H1 (cell line): ENCODE data around the gene IFITM10. TPM values are rescaled to one million over a fixed set of nuclear protein-coding genes. Genes with fewer than 3 reads are reported as not detected.

ENCODE experiments used
- CTCF ChIA-PET: fragments of 300-600 bp; sonication (Branson Sonifier 250); formaldehyde crosslinking; loops from one replicate; lab custom pipeline; 2021; ENCODE audit not compliant: partially characterized antibody; lab: Charles Lee
- POLR2A ChIA-PET: fragments of 300-600 bp; sonication (Branson Sonifier 250); formaldehyde crosslinking; loops from one replicate; lab custom pipeline; 2021; ENCODE audit warnings: inconsistent platforms; ENCODE audit not compliant: partially characterized antibody; lab: Charles Lee
- DNase-seq, 2 experiments: peaks; one replicate each; pipeline versions ENCODE4 v3.0.0 to v3.0.0-alpha.2; 2010 to 2022; ENCODE audit warnings: low spot score in 2 of 2, low read depth in 1 of 2, mixed read lengths in 1 of 2
- FAIRE-seq: peaks from 2 replicates; lab custom pipeline; 2011; peaks lifted over from hg19 to GRCh38; lab: Jason Lieb, UNC
- H2AFZ ChIP-seq: 2 replicates; pipeline ENCODE4 v1.8.1; 2012; ENCODE audit warnings: low read length, inconsistent platforms
- H2AK5ac ChIP-seq: 2 replicates; pipeline ENCODE4 v1.6.1; 2013; ENCODE audit warnings: low read depth, low read length
- H2BK120ac ChIP-seq: replicated peaks from 2 replicates; pipeline ENCODE3; 2013; ENCODE audit warnings: low read depth, low read length, inconsistent platforms
- H2BK12ac ChIP-seq: 2 replicates; pipeline ENCODE4 v1.6.1; 2013; ENCODE audit warnings: low read depth, low read length
- H2BK15ac ChIP-seq: 2 replicates; pipeline ENCODE4 v1.6.1; 2013; ENCODE audit warnings: low read length
- H2BK20ac ChIP-seq: 2 replicates; pipeline ENCODE4 v1.6.1; 2013; ENCODE audit warnings: low read length
- H2BK5ac ChIP-seq: 2 replicates; pipeline ENCODE4 v1.6.1; 2013; ENCODE audit warnings: low read depth, low read length
- H3K14ac ChIP-seq: 2 replicates; pipeline ENCODE4 v1.6.1; 2013; ENCODE audit warnings: inconsistent platforms; ENCODE audit not compliant: insufficient read length
- H3K18ac ChIP-seq: 2 replicates; pipeline ENCODE4 v1.6.1; 2013; ENCODE audit warnings: low read length; ENCODE audit errors: extremely low read depth
- H3K23ac ChIP-seq: 2 replicates; pipeline ENCODE4 v1.6.1; 2013; ENCODE audit warnings: inconsistent platforms; ENCODE audit not compliant: insufficient read length
- H3K23me2 ChIP-seq: 2 replicates; pipeline ENCODE4 v1.6.1; 2013; ENCODE audit warnings: low read depth, low read length
- H3K27ac ChIP-seq: 2 replicates; pipeline ENCODE4 v1.6.1; 2011; ENCODE audit warnings: low read depth, low read length, inconsistent platforms
- H3K27me3 ChIP-seq, 4 experiments: replicated peaks in 1 of 4; 1 replicate in 1 of 4; 2 replicates in 3 of 4; pipeline versions ENCODE4 v1.6.1 to v1.8.1; 2011 to 2013; ENCODE audit warnings: low read length in 3 of 4, mild to moderate bottlenecking in 3 of 4, inconsistent platforms in 2 of 4, mixed read lengths in 2 of 4, moderate library complexity in 1 of 4; ENCODE audit not compliant: control insufficient read depth in 3 of 4, insufficient read depth in 3 of 4; ENCODE audit errors: extremely low read depth in 1 of 4
- H3K36me3 ChIP-seq, 4 experiments: 2 replicates each; pipeline versions ENCODE4 v1.6.1 to v1.8.1; 2011 to 2013; ENCODE audit warnings: mild to moderate bottlenecking in 4 of 4, low read length in 3 of 4, moderate library complexity in 2 of 4, control low read depth in 1 of 4, inconsistent platforms in 1 of 4; ENCODE audit not compliant: insufficient read depth in 4 of 4, control insufficient read depth in 2 of 4
- H3K4ac ChIP-seq: replicated peaks from 2 replicates; pipeline ENCODE3; 2013; ENCODE audit warnings: low read length, low read depth, mixed read lengths, inconsistent platforms; ENCODE audit not compliant: insufficient read length
- H3K4me1 ChIP-seq, 4 experiments: replicated peaks in 1 of 4; 1 replicate in 1 of 4; 2 replicates in 3 of 4; pipeline versions ENCODE4 v1.6.1 to v1.8.1; 2011 to 2013; ENCODE audit warnings: low read length in 3 of 4, inconsistent platforms in 2 of 4, mixed read lengths in 1 of 4; ENCODE audit not compliant: insufficient read depth in 4 of 4, control insufficient read depth in 3 of 4
- H3K4me2 ChIP-seq, 2 experiments: 2 replicates each; pipeline versions ENCODE4 v1.6.1 to v1.8.1; 2011 to 2013; ENCODE audit warnings: low read depth in 2 of 2, low read length in 2 of 2, control low read depth in 1 of 2, inconsistent platforms in 1 of 2, mild to moderate bottlenecking in 1 of 2; ENCODE audit not compliant: insufficient read depth in 1 of 2
- H3K4me3 ChIP-seq, 4 experiments: fragments of 200-600, 300-600 bp in 1 of 4; sonication (generic), shearing (Covaris generic), sonication (Bioruptor Twin) in 1 of 4; 2 replicates each; pipeline versions ENCODE4 v1.5.1 to v1.8.1; 2011 to 2016; ENCODE audit warnings: low read length in 4 of 4, low read depth in 3 of 4, control low read depth in 2 of 4, inconsistent platforms in 2 of 4, mild to moderate bottlenecking in 2 of 4, mixed read lengths in 1 of 4, moderate library complexity in 1 of 4; ENCODE audit not compliant: insufficient read depth in 2 of 4; ENCODE audit errors: extremely low read depth in 1 of 4
- H3K56ac ChIP-seq: replicated peaks from 2 replicates; pipeline ENCODE3; 2013; ENCODE audit warnings: low read depth, mild to moderate bottlenecking, mixed read lengths, low read length, inconsistent platforms; ENCODE audit not compliant: insufficient read length
- H3K79me1 ChIP-seq: 2 replicates; pipeline ENCODE4 v1.6.1; 2013; ENCODE audit warnings: low read depth, low read length, control low read depth
- H3K79me2 ChIP-seq, 2 experiments: 2 replicates each; pipeline versions ENCODE4 v1.6.1 to v1.8.1; 2012 to 2013; ENCODE audit warnings: low read length in 2 of 2, mild to moderate bottlenecking in 2 of 2, inconsistent platforms in 1 of 2; ENCODE audit not compliant: insufficient read depth in 2 of 2, control insufficient read depth in 1 of 2
- H3K9ac ChIP-seq, 4 experiments: replicated peaks in 1 of 4; 1 replicate in 1 of 4; 2 replicates in 3 of 4; pipeline versions ENCODE4 v1.6.1 to v1.8.1; 2011 to 2013; ENCODE audit warnings: low read depth in 3 of 4, low read length in 3 of 4, control low read depth in 2 of 4, mild to moderate bottlenecking in 2 of 4, moderate library complexity in 2 of 4, inconsistent platforms in 1 of 4; ENCODE audit errors: extremely low read depth in 1 of 4
- H3K9me3 ChIP-seq, 2 experiments: 2 replicates each; pipeline versions ENCODE4 v1.6.1 to v1.8.1; 2012 to 2013; ENCODE audit warnings: mild to moderate bottlenecking in 2 of 2, moderate library complexity in 2 of 2, control low read depth in 1 of 2, inconsistent platforms in 1 of 2, low read depth in 1 of 2, low read length in 1 of 2, mixed read lengths in 1 of 2; ENCODE audit not compliant: insufficient read depth in 2 of 2
- H4K20me1 ChIP-seq, 2 experiments: replicated peaks in 1 of 2; 2 replicates each; pipeline versions ENCODE3 to v1.8.1; 2011 to 2013; ENCODE audit warnings: inconsistent platforms in 2 of 2, low read length in 2 of 2, mild to moderate bottlenecking in 1 of 2; ENCODE audit not compliant: insufficient read depth in 2 of 2, control insufficient read depth in 1 of 2
- H4K5ac ChIP-seq: 2 replicates; pipeline ENCODE4 v1.6.1; 2013; ENCODE audit warnings: low read length, low read depth, mixed read lengths, inconsistent platforms; ENCODE audit not compliant: insufficient read length
- H4K8ac ChIP-seq: 2 replicates; pipeline ENCODE4 v1.8.0; 2013; ENCODE audit warnings: mild to moderate bottlenecking, moderate library complexity, low read length, inconsistent platforms; ENCODE audit not compliant: insufficient read depth; ENCODE audit errors: extremely low read depth
- H4K91ac ChIP-seq: replicated peaks from 2 replicates; pipeline ENCODE3; 2013; ENCODE audit warnings: low read length, mixed read lengths, inconsistent platforms; ENCODE audit not compliant: insufficient read length
- CREB1 ChIP-seq: IDR thresholded peaks from 2 replicates; pipeline ENCODE4 v1.6.1; 2012; ENCODE audit warnings: inconsistent platforms
- CTBP2 ChIP-seq: IDR thresholded peaks from 2 replicates; pipeline ENCODE4 v1.7.0; 2011; ENCODE audit warnings: borderline replicate concordance, mild to moderate bottlenecking, moderate library complexity, mixed read lengths, low read length; ENCODE audit not compliant: insufficient read depth, insufficient read length
- WGBS, 2 experiments: shearing (Covaris generic) in 1 of 2; methylation state at CpG; one replicate each; pipeline versions ENCODE4 v1.1.6 to v1.1.7; 2013 to 2015; ENCODE audit warnings: low lambda C conversion rate in 2 of 2, mixed read lengths in 2 of 2, inconsistent platforms in 1 of 2, low coverage in 1 of 2, missing lambda C conversion rate in 1 of 2; ENCODE audit not compliant: insufficient replicate concordance in 2 of 2, insufficient coverage in 1 of 2, insufficient read length in 1 of 2; ENCODE audit errors: extremely low coverage in 1 of 2, missing lambda C conversion rate in 1 of 2; 5-methylcytosine and 5-hydroxymethylcytosine counted together
- polyA plus RNA-seq, 7 experiments: library from polyadenylated mRNA; depleted of rRNA in 3 of 7; stranded (reverse) in 5 of 7; unstranded in 2 of 7; fragments of >200 nt in 5 of 7; fragments of 200-250 nt in 2 of 7; gene quantifications; 1 replicate in 5 of 7; 2 replicates in 1 of 7; 4 replicates in 1 of 7; pipeline versions ENCODE4 v1.2.1 to v1.2.3, GENCODE V29; 2011 to 2013; ENCODE audit warnings: missing spikeins in 2 of 7, mixed read lengths in 2 of 7
- total RNA-seq: library from RNA; stranded (reverse); fragmentation: NEBNext Ultra II Directional; extraction: Animal tissue kit (Norgen Biotek cat#: 25700); gene quantifications from 2 replicates; pipeline ENCODE4 v1.2.1, GENCODE V29; 2021

The IFITM10 gene
- total and polyA plus RNA-seq, 2 of the 8 experiments (the other 6 are each of a cell fraction or from before 2014, with no cell fraction given): 0.08 to 0.22 TPM

DNA sequence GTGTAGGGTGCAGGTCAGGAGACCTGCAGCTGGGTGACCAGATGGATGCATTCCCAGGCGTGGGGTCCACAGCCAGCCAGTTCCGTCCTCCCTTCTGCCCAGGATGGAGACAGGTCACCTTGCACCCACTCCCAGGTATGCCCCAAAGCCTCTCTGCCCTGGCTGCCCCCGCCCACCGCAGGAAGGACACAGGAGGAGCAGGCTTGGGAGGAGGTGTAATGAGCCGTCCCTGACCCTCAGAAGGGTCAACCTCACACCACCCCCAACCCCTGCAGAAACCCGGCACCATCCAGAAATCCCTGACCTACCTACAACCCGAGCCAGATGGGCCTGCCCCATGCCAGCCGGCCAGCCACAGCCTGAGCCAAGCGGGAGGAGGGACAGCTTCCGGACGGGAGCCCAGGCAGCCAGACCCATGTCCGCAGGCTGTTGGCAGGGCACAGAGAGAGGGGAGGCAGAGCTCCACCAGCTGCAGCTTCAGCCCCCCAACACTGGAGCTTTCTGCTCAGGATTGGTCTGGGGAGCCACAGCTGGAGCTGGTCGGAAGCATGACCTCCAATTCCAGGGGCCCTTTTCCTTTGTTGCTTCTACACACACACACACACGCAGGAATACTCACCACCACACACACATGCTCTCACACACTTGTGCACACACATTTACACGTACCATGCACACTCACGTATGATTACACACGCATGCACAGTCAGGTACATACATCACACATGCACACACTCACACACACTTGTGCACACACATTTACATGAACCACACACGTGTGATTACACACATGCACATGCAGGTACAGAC lies 5.3 kb downstream of the IFITM10 start:
- Histone ChIP-seq H2AFZ (no peak overlapping the region), H4K91ac (no peak overlapping the region), H3K56ac (no peak overlapping the region), H3K4me1 (peaks cover 0 to 10% (median 4%) of the 10 kb centered on the region in 4 experiments; a peak in 5 of 7 replicates), H3K36me3 (no peaks in the 10 kb centered on the region; a peak in 2 of 8 replicates), H3K14ac (no peak overlapping the region), H3K27me3 (peaks cover 12 to 36% (median 26%) of the 10 kb centered on the region in 4 experiments; a peak in 6 of 7 replicates), H2BK120ac (no peak overlapping the region), H3K4ac (no peak overlapping the region), H2BK5ac (no peak overlapping the region), H2BK12ac (no peak overlapping the region), H2BK20ac (no peak overlapping the region), H3K9me3 (peaks cover 0 to 5% of the 10 kb centered on the region in 2 experiments; a peak in 2 of 4 replicates), H3K18ac (no peak overlapping the region), H4K8ac (no peak overlapping the region), H3K27ac (peak overlapping the region; percentile 30; the same call in 1 of the 2 replicates), H3K4me2 (no peak overlapping the region), H3K23ac (no peak overlapping the region), H3K4me3 (no peak overlapping the region), H2BK15ac (no peak overlapping the region), H3K9ac (no peak overlapping the region; a peak in 1 of 7 replicates), H3K79me2 (no peaks in the 10 kb centered on the region), H3K79me1 (no peaks in the 10 kb centered on the region), H3K23me2 (peaks cover 19% of the 10 kb centered on the region), H2AK5ac (0 out of 2 replicates have a peak overlapping the region, but pooled peaks have one; percentile 3), H4K20me1 (peaks cover 1 to 10% of the 10 kb centered on the region in 2 experiments), H4K5ac (no peak overlapping the region)
- 87% methylated on average over 17 of the region's 18 CpGs; no CpG with 5 or more reads in 1 of the 2 experiments for whole genome bisulfite sequencing, 2 experiments
- FAIRE-seq (no peak), DNase-seq (no peak)
- CTCF ChIA-PET: interaction anchor here (1.1 to 2.2 kb wide), 2 partner anchors 9 to 21 kb away, joined by 3 to 8 read pairs; no protein-coding TSS in a partner anchor
- POLR2A ChIA-PET: no interaction called here
- TF ChIP-seq CREB1 (no peak), CTBP2 (no peak)
